Endodermal cell (in vitro differentiated cells): ENCODE data around the gene MLST8. TPM values are rescaled to one million over a fixed set of nuclear protein-coding genes. Genes with fewer than 3 reads are reported as not detected.
"Not testable (repeated sequence)": the region's sequence is repeated elsewhere in the genome, so short reads cannot be mapped to it uniquely, and the experiment has no call there.

Experiments
- DNase-seq: peaks from one replicate; pipeline ENCODE4 v3.0.0-alpha.2; 2017
- H3K27ac ChIP-seq: 2 replicates; pipeline ENCODE4 v1.5.1; 2013; ENCODE audit warnings: mild to moderate bottlenecking, low read depth, low read length, moderate library complexity
- H3K27me3 ChIP-seq: 2 replicates; pipeline ENCODE4 v1.6.1; 2013; ENCODE audit warnings: mild to moderate bottlenecking, low read length, moderate library complexity; ENCODE audit not compliant: insufficient read depth, control insufficient read depth, poor library complexity, severe bottlenecking
- H3K36me3 ChIP-seq: 2 replicates; pipeline ENCODE4 v1.7.0; 2013; ENCODE audit warnings: mild to moderate bottlenecking, low read length, moderate library complexity; ENCODE audit not compliant: control insufficient read depth, insufficient read depth
- H3K4me1 ChIP-seq: one replicate; pipeline ENCODE4 v1.7.0; 2013; ENCODE audit warnings: low read length; ENCODE audit not compliant: control insufficient read depth, insufficient read depth
- H3K4me3 ChIP-seq: 2 replicates; pipeline ENCODE4 v1.5.1; 2013; ENCODE audit warnings: mild to moderate bottlenecking, low read length, moderate library complexity
- H3K9ac ChIP-seq: 2 replicates; pipeline ENCODE4 v1.6.1; 2013; ENCODE audit warnings: mild to moderate bottlenecking, low read length, moderate library complexity; ENCODE audit not compliant: poor library complexity, severe bottlenecking; ENCODE audit errors: extremely low read depth
- H3K9me3 ChIP-seq: 2 replicates; pipeline ENCODE4 v1.6.1; 2013; ENCODE audit warnings: mild to moderate bottlenecking, low read length, moderate library complexity; ENCODE audit not compliant: control insufficient read depth
- H3K27ac Mint-ChIP-seq: 2 replicates; pipeline ENCODE4 v1.8.0; 2020; ENCODE audit warnings: mixed read lengths
- H3K27me3 Mint-ChIP-seq: 2 replicates; pipeline ENCODE4 v1.8.0; 2021; ENCODE audit warnings: mild to moderate bottlenecking, mixed read lengths; ENCODE audit not compliant: insufficient read depth
- H3K36me3 Mint-ChIP-seq: 2 replicates; pipeline ENCODE4 v1.8.0; 2020; ENCODE audit warnings: low read depth, mixed read lengths
- H3K4me1 Mint-ChIP-seq: 2 replicates; pipeline ENCODE4 v1.8.0; 2020; ENCODE audit warnings: mixed read lengths
- H3K4me3 Mint-ChIP-seq: 2 replicates; pipeline ENCODE4 v1.8.0; 2020; ENCODE audit warnings: mild to moderate bottlenecking, moderate library complexity, mixed read lengths
- H3K9me3 Mint-ChIP-seq: 2 replicates; pipeline ENCODE4 v1.8.0; 2020; ENCODE audit warnings: mild to moderate bottlenecking, mixed read lengths
- CTCF ChIP-seq: fragments of 200-600 bp; sonication (generic); conservative IDR thresholded peaks from 2 replicates; pipeline ENCODE4 v1.5.0; 2021; ENCODE audit warnings: antibody characterized with exemption, mild to moderate bottlenecking
- WGBS, 2 experiments: methylation state at CpG; one replicate each; pipeline versions ENCODE4 v1.1.5 to v1.1.7; 2013; ENCODE audit warnings: missing lambda C conversion rate in 2 of 2, mixed read lengths in 1 of 2; ENCODE audit not compliant: insufficient coverage in 1 of 2, insufficient read length in 1 of 2; 5-methylcytosine and 5-hydroxymethylcytosine counted together
- total RNA-seq, 2 donors: library from RNA; stranded (reverse); fragmentation: NEBNext Ultra II Directional in 1 of 2; extraction: Animal tissue kit (Norgen Biotek cat#: 25700) in 1 of 2; gene quantifications; 2 replicates in 1 of 2; 3 replicates in 1 of 2; pipeline ENCODE4 v1.2.1, GENCODE V29; 2021

Gene MLST8
- total RNA-seq, 2 donors from 2014 or later = 60.3 to 70.8 TPM

DNA sequence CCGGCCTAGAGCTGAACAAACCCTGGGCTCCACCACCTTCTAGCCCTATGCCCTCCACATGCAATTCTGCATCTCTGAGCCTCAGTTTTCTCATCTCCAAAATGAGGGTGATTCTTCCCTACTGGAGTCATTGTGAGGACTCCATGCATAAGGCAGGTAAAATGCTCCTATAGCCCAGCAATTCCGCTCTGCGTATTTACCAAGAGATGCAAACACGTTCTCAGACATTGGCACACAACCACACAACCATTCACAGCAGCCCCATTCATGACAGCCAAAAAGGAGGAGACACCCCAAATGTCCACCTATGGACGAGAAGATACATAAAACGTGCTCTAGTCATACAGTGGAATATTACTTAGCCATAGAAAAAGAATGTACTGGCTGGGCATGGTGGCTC lies 4.9 kb upstream of the MLST8 start:
- Mint-ChIP-seq H3K27me3 (peaks cover 63% of the 10 kb centered on the region), H3K9me3 (peaks cover 5% of the 10 kb centered on the region), H3K4me3 (no peak overlapping the region), H3K27ac (no peak overlapping the region), H3K36me3 (no peaks in the 10 kb centered on the region), H3K4me1 (no peaks in the 10 kb centered on the region)
- peaks cover 44% of the 10 kb centered on the region for H3K27me3 ChIP-seq
- no peak overlapping the region for H3K27ac ChIP-seq
- H3K9ac ChIP-seq = no peak overlapping the region
- H3K36me3 ChIP-seq = no peaks in the 10 kb centered on the region
- no peaks in the 10 kb centered on the region for H3K9me3 ChIP-seq
- DNase-seq = no peak
- H3K4me3 ChIP-seq = no peak overlapping the region
- H3K4me1 ChIP-seq = peaks cover 4% of the 10 kb centered on the region
- WGBS, 2 experiments = 88 to 93% methylated on average over 2 to 6 of the region's 6 CpGs
- no peak for TF ChIP-seq CTCF

DNA sequence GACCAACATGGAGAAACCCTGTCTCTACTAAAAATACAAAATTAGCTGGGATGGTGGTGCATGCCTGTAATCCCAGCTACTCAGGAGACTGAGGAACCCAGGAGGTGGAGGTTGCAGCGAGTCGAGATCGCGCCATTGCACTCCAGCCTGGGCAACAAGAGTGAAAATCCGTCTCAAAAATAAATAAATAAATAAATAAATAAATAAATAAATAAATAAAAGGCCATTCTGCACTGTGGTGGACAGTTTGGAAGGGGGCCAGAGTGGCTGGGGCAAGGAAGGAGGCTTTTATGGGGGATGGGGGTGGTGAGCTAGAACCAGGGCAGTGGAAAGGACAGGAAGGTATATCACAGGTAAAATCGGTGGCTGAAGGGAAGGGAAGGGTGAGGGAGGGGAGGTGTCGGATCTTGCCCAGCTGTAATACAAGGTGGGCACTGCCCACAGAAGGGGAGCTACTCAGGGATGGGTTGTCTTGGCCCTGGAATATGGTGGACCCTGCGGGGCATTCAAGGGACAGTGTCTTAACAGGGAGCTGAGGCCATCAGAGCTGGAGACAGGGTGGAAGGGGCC lies 2.0 kb upstream of the MLST8 start:
- Mint-ChIP-seq H3K27me3 (peaks cover 49% of the 10 kb centered on the region), H3K4me3 (peak overlapping the region; percentile 68), H3K36me3 (peaks cover 18% of the 10 kb centered on the region)
- H3K9ac ChIP-seq, H3K9me3 ChIP-seq, H3K4me1 Mint-ChIP-seq, H3K36me3 ChIP-seq, DNase-seq, H3K9me3 Mint-ChIP-seq, H3K27ac Mint-ChIP-seq, H3K4me1 ChIP-seq, H3K4me3 ChIP-seq, H3K27ac ChIP-seq: not testable (repeated sequence)
- peaks cover 24% of the 10 kb centered on the region for H3K27me3 ChIP-seq
- 95 to 100% methylated on average over 2 to 5 of the region's 8 CpGs for WGBS, 2 experiments

DNA sequence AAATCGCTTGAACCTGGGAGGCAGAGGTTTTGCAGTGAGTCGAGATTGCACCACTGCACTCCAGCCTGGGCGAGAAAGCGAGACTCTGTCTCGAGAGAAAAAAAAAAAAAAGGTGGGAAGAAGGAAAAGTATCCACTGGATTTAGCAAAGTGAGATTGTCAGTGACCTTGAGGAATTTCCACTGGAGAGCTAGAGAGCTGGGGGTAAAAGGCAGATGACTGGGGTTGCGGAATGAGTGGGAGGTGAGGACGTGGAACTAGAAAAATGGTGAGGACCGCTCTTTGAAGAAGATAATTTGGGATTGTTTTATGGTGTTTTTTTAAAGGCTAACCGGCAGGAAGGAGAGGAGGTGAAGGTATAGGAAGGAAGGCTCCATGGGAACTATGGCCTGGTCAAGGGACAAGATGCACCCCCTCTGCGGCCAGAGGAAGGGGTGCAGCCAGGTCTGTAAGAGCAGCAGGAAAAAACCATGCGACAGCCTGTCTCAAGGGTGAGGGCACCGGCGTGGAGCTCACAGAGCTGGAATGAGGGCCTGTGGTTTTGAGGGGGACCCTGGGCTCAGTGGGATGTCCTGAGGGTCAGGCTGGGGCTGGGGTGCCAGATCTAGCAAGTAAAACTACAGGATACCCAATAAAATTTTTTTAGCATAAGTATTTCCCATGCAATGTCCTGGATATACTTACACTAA lies 694 bp upstream of the MLST8 start:
- Histone ChIP-seq H3K4me3 (peak overlapping the region; percentile 90), H3K27ac (no peak overlapping the region), H3K9me3 (no peaks in the 10 kb centered on the region), H3K9ac (peak overlapping the region; percentile 55), H3K27me3 (peaks cover 10% of the 10 kb centered on the region), H3K36me3 (peaks cover 15% of the 10 kb centered on the region), H3K4me1 (no peaks in the 10 kb centered on the region)
- TF ChIP-seq CTCF = no peak
- peak overlapping the region; percentile 68 for H3K4me3 Mint-ChIP-seq
- H3K27me3 Mint-ChIP-seq = peaks cover 35% of the 10 kb centered on the region
- no peak overlapping the region for H3K27ac Mint-ChIP-seq
- H3K9me3 Mint-ChIP-seq = peaks cover 5% of the 10 kb centered on the region
- H3K36me3 Mint-ChIP-seq = peaks cover 21% of the 10 kb centered on the region
- no peak for DNase-seq
- WGBS, 2 experiments = 84 to 96% methylated on average over 10 to 13 of the region's 13 CpGs
- peaks cover 2% of the 10 kb centered on the region for H3K4me1 Mint-ChIP-seq
